Central memory CD8-positive, alpha-beta T cell (primary cell): ENCODE results near the gene TH.
"Not testable (repeated sequence)": the region's sequence is repeated elsewhere in the genome, so short reads cannot be mapped to it uniquely, and the experiment has no call there.

Experiments
- ATAC-seq: fragments of 150-1000 bp; cut with Tn5 transposase; replicated peaks from 2 replicates; pipeline ENCODE4 v1.10.0; 2022; ENCODE audit warnings: mild to moderate bottlenecking, moderate FRiP score, moderate number of reproducible peaks; ENCODE audit not compliant: poor library complexity, severe bottlenecking; ENCODE audit errors: extremely low read depth
- DNase-seq, 2 donors: peaks; one replicate each; pipeline ENCODE4 v3.0.0; 2021; ENCODE audit warnings: low spot score in 2 of 2
- H3K27ac Mint-ChIP-seq: one replicate; pipeline ENCODE4 v1.8.0; 2022; ENCODE audit warnings: low read depth, mild to moderate bottlenecking, moderate library complexity, mixed read lengths
- H3K27me3 Mint-ChIP-seq: one replicate; pipeline ENCODE4 v1.8.0; 2022; ENCODE audit warnings: mixed read lengths
- H3K36me3 Mint-ChIP-seq: one replicate; pipeline ENCODE4 v1.8.0; 2022; ENCODE audit warnings: mild to moderate bottlenecking, moderate library complexity, mixed read lengths; ENCODE audit not compliant: insufficient read depth
- H3K4me1 Mint-ChIP-seq: one replicate; pipeline ENCODE4 v1.8.0; 2022; ENCODE audit warnings: mixed read lengths
- H3K4me3 Mint-ChIP-seq: one replicate; pipeline ENCODE4 v1.8.0; 2022; ENCODE audit warnings: mild to moderate bottlenecking, moderate library complexity, mixed read lengths
- H3K9me3 Mint-ChIP-seq: one replicate; pipeline ENCODE4 v1.8.0; 2022; ENCODE audit warnings: mixed read lengths

Gene TH

DNA sequence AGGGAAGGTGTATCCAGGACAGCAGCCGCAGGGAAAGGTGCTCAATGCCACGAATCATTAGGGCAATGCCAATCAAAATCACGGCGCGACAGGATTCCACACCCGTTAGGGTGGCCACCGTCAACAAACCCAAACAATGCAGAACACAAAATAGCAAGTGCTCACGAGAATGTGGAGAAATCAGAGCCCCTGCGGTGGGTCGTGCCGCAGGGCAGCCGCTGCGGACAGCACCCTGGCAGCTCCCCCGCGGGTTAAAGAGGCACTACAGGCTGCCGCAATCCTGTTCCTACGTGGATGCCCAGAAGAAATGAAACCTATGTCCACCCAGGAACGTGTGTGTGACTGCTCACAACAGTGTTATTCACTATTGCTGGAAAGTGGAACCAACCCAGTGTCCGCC, 17.1 kb upstream of the TH start:
- ATAC-seq (no peak), DNase-seq (no peak)
- Mint-ChIP-seq H3K9me3 (no peaks in the 10 kb centered on the region), H3K36me3 (peaks cover 2% of the 10 kb centered on the region), H3K27ac (no peak overlapping the region), H3K4me3 (no peak overlapping the region), H3K27me3 (peaks cover 17% of the 10 kb centered on the region), H3K4me1 (no peaks in the 10 kb centered on the region)

DNA sequence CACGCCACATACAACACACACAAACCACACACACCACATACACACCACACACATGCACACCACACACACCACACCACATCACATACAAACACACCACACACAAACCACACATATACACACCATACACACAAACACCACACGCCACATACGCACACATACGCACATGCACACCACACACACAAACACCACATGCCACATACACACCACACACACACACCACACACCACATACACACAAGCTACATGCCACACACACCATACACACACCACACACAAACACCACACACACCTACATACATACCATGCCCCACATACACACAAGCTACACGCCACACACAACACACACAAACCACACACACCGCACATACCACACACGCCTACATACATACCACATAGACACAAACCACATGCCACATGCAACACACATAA, 15.7 kb upstream of the TH start:
- DNase-seq: no peak
- no peak for ATAC-seq
- Mint-ChIP-seq H3K9me3 (no peaks in the 10 kb centered on the region), H3K27me3 (peaks cover 17% of the 10 kb centered on the region), H3K27ac (no peak overlapping the region), H3K4me1 (no peaks in the 10 kb centered on the region), H3K4me3 (no peak overlapping the region), H3K36me3 (peaks cover 2% of the 10 kb centered on the region)

DNA sequence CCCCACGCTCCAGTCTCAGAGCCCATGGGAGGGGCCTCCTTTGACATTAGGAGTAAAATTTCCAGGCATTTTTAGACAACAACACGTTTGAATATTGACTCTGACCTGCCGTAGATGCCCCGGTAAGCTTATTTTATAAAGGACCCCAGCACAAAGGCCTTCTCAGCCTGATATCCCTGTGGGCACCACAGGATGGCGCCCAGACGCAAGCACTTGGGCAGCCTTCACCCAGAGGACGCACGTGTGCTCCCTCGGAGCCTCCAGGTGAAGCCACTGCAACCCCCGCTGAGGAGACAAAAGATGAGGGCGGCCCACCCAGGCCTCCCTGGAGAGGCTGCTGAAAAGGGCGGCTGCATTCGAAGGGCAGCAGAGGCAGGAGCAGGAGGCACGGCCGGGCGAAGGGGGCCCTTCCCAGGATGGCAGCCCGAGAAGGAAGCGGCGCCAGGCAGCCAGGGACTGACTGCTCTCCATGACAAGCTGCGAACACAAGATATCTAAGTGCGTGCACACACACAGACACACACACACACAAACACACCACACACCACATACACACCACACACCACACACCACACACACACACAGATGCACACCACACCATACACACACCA, 15.2 kb upstream of the TH start:
- Mint-ChIP-seq H3K36me3 (peaks cover 2% of the 10 kb centered on the region), H3K4me1 (no peaks in the 10 kb centered on the region), H3K4me3 (no peak overlapping the region), H3K9me3 (no peaks in the 10 kb centered on the region), H3K27me3 (peaks cover 17% of the 10 kb centered on the region), H3K27ac (no peak overlapping the region)
- DNase-seq: no peak
- ATAC-seq: peak; percentile 61

DNA sequence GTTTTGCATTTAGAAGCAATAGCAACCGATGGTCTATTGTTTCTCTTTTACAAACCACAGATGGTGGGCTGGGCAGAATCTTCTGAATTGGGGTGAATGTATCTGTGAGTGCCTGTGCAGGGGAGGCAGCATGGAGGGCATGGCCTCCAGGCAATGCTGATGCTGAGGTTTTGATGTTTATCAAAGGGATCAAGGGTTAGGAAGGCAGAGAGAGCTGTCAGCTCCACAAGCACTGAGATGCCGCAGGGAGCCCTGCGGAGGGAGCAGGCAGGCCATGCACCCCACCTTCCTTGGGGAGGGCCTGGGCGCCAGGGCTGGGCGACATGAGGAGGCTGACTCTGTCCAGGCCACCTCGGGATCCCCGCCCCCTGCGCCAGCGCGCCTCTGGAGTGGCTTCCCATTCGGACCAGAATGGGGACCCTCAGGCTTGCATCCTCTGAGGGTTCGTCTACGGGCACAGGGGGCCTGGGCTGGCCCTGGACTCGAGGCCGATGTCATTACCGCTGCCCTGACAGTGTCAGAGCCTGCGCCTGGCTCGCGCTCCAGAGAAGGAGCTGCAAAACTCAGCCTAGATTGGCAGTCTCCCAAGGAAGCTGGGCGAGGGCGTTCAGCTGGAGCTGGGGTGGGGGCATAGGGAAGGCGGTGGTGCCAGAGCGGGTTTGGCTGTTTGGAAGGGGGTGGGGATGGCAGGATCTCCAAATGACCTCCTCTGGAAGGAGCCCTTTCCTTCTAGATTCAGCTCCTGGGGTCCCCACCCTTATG, 13.9 kb upstream of the TH start:
- DNase-seq: no peak
- Mint-ChIP-seq H3K36me3 (peaks cover 2% of the 10 kb centered on the region), H3K27me3 (peaks cover 11% of the 10 kb centered on the region)

DNA sequence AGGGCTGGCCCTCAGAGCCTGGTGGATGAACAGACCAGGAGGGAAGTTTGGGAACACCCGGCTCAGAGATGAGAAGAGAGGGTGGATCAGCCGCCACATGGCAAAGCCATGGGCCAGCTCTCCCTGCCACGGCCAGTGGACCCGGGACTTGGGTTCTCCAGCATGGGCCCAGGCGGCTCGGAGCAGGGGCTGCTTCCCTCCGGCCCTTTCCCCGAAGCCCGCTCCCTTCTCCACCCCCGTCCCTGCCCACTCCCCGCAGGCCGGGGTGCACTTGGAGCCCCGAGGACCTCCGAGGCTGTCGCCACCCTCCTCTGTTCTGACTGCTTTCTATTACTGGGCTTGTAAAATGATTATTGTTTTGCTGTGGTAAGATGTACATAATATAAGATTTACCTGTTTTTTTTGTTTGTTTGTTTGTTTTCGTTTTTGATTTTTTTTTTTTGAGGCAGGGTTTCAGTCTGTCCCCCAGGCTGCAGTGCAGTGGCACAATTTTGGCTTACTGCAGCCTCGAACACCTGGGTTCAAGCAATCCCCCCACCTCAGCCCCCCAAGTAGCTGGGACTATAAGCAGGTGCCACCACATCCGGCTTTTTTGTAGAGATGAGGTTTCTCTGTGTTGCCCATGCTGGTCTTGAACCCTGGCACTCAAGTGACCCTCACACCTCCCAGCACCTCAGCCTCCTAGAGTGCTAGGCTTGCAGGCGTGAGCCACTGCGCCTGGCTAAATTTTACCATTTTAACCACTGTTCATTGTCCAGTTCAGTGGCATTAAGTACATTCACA, 11.3 kb upstream of the TH start:
- no peaks in the 10 kb centered on the region for H3K9me3 Mint-ChIP-seq
- no peak overlapping the region for H3K4me3 Mint-ChIP-seq
- DNase-seq: no peak
- H3K27me3 Mint-ChIP-seq: peaks cover 9% of the 10 kb centered on the region
- no peaks in the 10 kb centered on the region for H3K36me3 Mint-ChIP-seq
- H3K4me1 Mint-ChIP-seq: no peaks in the 10 kb centered on the region
- no peak for ATAC-seq
- no peak overlapping the region for H3K27ac Mint-ChIP-seq

More for the DNA sequence above, 13.9 kb upstream of the TH start:
- Mint-ChIP-seq H3K27ac (no peak overlapping the region), H3K4me3 (no peak overlapping the region), H3K4me1 (no peaks in the 10 kb centered on the region), H3K9me3 (no peaks in the 10 kb centered on the region)
- no peak for ATAC-seq

DNA sequence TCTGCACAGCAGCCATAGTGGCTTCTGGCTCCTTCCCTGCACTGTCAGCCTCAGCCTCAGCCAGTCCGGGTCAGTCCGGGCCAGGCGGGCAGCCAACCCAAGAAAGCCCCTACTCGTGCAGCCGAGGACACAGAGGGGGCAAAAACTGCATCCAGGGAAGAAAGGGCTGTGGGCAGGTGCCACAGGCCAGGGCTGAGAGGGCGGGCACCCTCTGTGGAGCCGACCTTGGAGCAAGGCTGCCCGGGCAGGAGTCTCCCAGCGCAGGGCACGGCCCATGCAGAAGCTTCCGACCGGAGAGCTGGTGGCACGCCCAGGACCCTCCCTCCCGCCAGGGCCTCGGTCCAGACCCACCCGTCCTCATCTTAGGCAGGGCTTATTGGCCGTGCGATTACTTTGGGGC, 10.5 kb upstream of the TH start:
- H3K4me1 Mint-ChIP-seq: no peaks in the 10 kb centered on the region
- H3K27me3 Mint-ChIP-seq: peaks cover 9% of the 10 kb centered on the region
- no peaks in the 10 kb centered on the region for H3K36me3 Mint-ChIP-seq
- no peak overlapping the region for H3K4me3 Mint-ChIP-seq
- ATAC-seq (no peak), DNase-seq (no peak)
- no peak overlapping the region for H3K27ac Mint-ChIP-seq
- H3K9me3 Mint-ChIP-seq: no peaks in the 10 kb centered on the region

DNA sequence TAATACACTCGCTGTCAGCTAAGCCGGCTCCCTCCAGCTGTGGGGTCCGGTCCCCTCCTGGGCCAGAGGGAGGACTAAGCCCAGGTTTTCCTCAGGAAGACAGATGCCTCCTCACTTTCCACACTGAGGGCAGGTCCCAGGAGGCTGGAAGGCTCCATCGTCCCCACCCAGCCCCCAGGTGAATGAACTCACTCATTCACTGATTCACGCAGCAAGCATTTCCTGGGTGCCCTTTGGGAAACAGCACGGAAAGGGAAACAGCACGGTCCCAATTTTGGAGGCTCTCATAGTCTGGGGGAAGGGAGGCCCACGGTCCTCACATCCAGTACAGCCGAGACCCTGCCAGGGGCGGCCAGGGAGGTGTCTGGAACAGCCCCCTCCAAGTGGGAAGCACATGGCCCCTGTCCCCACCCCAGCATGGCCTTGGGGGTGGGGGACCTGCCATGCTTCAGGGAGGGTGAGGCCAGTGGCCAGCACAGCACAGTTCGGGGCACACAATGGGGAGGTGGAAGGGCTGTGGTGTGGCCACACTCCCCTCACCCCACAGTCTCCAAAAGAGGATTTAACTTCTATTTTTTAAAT, 9.3 kb upstream of the TH start:
- H3K4me1 Mint-ChIP-seq: no peaks in the 10 kb centered on the region
- no peaks in the 10 kb centered on the region for H3K36me3 Mint-ChIP-seq
- no peaks in the 10 kb centered on the region for H3K9me3 Mint-ChIP-seq
- peaks cover 9% of the 10 kb centered on the region for H3K27me3 Mint-ChIP-seq
- no peak overlapping the region for H3K4me3 Mint-ChIP-seq
- ATAC-seq (no peak), DNase-seq (no peak)
- H3K27ac Mint-ChIP-seq: no peak overlapping the region

DNA sequence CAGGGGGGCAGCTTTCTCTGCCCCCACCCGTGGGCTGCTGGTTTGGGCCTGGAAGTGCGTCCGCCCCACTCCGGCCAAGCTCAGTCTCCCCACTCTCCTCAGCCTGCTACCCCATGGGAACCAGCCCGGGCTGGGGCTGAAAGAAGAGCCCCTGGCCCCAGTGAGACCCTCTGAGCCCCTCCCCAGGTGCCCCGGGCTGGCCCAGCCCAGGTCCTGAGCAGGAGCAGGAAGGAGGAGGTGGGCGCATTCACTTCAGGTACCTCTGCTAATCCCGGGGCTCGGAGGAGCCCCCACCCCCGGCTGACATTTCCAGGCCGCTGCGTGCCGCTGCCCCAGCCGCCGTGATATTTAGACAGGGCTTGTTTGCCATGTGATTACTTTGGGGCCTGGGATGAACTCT, 8.7 kb upstream of the TH start:
- peaks cover 9% of the 10 kb centered on the region for H3K27me3 Mint-ChIP-seq
- no peaks in the 10 kb centered on the region for H3K36me3 Mint-ChIP-seq
- ATAC-seq: no peak

DNA sequence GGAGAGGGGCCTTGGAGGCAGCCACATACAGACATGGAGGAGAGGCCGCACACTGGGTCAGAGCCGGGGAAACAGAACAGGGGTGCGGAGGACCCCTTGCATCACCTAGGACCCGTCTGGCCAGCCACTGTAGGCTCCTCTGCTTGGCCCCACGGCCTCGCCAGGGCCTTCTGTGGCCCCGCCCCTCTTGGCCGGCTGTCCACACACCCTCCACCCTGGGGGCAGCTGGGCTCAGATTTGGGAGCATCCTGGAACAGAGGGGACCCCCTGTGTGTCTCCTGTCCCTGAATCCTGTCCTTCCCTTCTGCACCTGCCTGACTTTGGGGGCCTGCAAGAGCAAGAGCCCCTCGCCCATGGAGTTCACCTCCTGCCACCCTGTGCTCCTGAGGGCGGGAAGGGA, 7.9 kb upstream of the TH start:
- no peaks in the 10 kb centered on the region for H3K4me1 Mint-ChIP-seq
- H3K9me3 Mint-ChIP-seq: no peaks in the 10 kb centered on the region
- no peak for ATAC-seq
- H3K36me3 Mint-ChIP-seq: no peaks in the 10 kb centered on the region
- H3K4me3 Mint-ChIP-seq: no peak overlapping the region
- no peak overlapping the region for H3K27ac Mint-ChIP-seq
- DNase-seq: no peak
- peaks cover 1% of the 10 kb centered on the region for H3K27me3 Mint-ChIP-seq

More for the DNA sequence above, 8.7 kb upstream of the TH start:
- H3K4me3 Mint-ChIP-seq: no peak overlapping the region
- H3K9me3 Mint-ChIP-seq: no peaks in the 10 kb centered on the region
- DNase-seq: no peak
- H3K27ac Mint-ChIP-seq: no peak overlapping the region
- H3K4me1 Mint-ChIP-seq: no peaks in the 10 kb centered on the region

DNA sequence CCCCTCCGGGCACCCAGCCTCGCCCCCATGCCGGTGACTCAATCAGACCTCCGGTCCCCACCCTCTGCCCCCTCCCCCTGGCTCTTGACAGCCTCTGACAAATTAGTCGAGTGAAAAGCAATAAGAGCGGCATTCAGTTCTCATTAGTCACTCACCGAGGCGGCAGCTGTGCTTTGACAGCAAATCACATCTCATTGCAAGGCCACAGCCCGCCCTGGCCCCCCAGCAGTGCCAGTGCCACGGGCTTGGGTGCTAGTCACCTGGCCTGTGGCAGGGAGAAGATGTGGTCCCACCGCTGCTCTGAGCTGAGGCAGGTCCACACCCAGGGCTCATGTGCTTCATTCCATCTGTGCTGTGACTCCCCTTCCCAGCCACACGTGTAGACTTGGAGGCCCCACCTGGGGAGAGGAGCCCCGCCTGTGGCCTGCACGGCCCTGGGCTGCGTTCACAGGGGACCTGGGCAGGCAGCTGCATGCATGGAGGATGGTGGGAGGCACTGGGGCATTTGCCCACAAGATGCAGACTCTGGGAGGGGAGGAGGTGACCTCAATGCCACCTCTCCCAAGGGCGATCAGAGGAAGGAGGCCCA, 7.4 kb upstream of the TH start:
- no peak for DNase-seq
- Mint-ChIP-seq H3K36me3 (no peaks in the 10 kb centered on the region), H3K4me3 (no peak overlapping the region), H3K9me3 (no peaks in the 10 kb centered on the region), H3K27me3 (no peaks in the 10 kb centered on the region), H3K4me1 (no peaks in the 10 kb centered on the region), H3K27ac (no peak overlapping the region)
- ATAC-seq: no peak

DNA sequence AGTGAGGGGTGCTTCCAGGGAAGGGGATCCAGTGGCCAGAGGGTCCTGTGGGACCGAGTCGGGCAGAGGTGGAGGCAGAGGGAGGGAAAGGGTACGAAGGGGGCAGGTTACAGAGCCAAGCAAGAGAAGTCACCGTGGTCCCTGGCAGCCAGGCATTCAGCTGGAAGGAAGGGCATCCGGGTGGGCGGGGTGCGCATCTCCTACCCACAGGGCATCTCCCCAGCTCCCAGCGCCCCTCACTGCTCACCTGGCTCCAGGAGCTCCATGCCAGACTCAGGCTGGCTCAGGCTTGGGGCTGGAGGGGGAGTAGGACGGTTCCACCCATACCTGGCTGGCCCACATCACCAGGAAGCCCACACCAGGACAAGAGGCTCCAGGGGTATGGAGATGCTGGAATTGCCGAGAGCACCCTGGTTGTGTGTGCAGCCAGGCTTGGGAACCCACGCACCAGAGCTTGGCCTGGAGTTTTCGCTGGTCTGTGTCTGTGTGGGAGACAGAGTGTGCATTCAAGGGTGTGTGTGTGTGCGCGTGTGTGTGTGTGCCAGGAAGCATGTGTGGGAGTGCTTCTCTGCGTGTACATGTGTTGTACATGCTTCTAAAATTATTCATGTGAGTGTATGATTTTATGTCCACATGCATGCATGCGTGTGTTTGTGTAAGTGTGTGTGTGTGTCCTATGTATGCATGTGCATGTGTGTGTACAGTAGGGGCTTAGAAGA, 6.6 kb upstream of the TH start:
- not testable (repeated sequence) for DNase-seq, H3K36me3 Mint-ChIP-seq, H3K27me3 Mint-ChIP-seq, H3K4me1 Mint-ChIP-seq, H3K9me3 Mint-ChIP-seq, ATAC-seq, H3K27ac Mint-ChIP-seq, H3K4me3 Mint-ChIP-seq

DNA sequence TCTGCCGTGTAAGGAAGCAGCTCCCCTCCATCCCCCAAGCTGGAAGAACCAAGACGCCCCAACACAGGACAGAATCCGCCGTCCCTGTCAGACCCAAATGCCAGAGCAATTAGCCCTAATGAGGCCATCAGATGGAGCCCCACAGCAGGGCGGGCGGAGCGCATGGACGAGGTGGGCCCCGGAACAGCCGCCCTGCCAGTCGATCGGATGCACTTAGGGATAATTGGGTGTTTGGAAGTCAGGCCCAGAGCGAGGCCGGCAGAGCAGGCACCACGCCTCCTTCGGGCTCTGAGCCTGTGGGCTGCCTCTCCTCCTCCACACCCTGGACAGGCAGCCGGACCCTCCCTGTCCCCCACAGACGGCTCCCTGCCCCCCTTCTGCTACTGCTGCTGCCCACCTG, 5.5 kb upstream of the TH start:
- H3K27ac Mint-ChIP-seq: no peak overlapping the region
- no peaks in the 10 kb centered on the region for H3K27me3 Mint-ChIP-seq
- H3K9me3 Mint-ChIP-seq: no peaks in the 10 kb centered on the region
- DNase-seq (no peak), ATAC-seq (no peak)
- H3K4me1 Mint-ChIP-seq: no peaks in the 10 kb centered on the region
- H3K36me3 Mint-ChIP-seq: no peaks in the 10 kb centered on the region
- no peak overlapping the region for H3K4me3 Mint-ChIP-seq
